ENCODE results near the gene NMU. TPM values are rescaled to one million over a fixed set of nuclear protein-coding genes. Genes with fewer than 3 reads are reported as not detected.
A peak's percentile ranks its signal among the peaks of the same experiment; 100 is the strongest.

NMU gene
- total and polyA plus RNA-seq, 2 experiments from 2014 or later = 40.2 to 96.3 TPM

DNA sequence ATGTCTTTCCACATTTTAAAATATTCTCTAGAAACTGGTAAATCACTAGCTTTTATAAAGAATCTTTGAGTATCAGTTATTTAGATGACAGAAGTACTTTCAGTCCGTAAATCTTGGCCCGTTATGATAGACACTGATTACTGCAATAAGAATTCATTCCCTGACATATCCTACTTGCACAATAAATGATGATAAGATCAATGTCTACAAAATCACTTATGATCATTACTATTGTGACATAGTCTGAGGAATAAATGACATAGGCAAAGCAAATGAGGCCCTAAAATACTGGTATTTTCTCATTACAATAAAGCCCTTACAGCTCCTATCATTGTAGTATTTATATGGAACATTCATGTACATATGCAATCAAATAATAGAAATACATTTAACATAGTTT is 37.5 kb downstream of the NMU start:
- ATAC-seq = no peak
- Histone ChIP-seq H3K4me1 (ENCODE audit: insufficient read depth) (no peaks in the 10 kb centered on the region), H3K36me3 (ENCODE audit: insufficient read depth) (no peaks in the 10 kb centered on the region; the same call in 1 of the 2 replicates), H3K79me2 (replicated peaks; ENCODE audit: insufficient read depth) (no peaks in the 10 kb centered on the region), H2AFZ (no peak overlapping the region), H3K4me2 (no peak overlapping the region), H3K9me2 (ENCODE audit: insufficient read depth) (no peaks in the 10 kb centered on the region), H3K4me3 (no peak overlapping the region), H3K27me3 (ENCODE audit: insufficient read depth) (no peaks in the 10 kb centered on the region), H3K27ac (ENCODE audit: low read depth) (no peak overlapping the region), H4K20me1 (replicated peaks; ENCODE audit: insufficient read depth) (no peaks in the 10 kb centered on the region), H3F3A (replicated peaks; ENCODE audit: low read depth) (no peaks in the 10 kb centered on the region)
- Mint-ChIP-seq H3K9me3 (no peaks in the 10 kb centered on the region), H3K27ac (no peak overlapping the region), H3K36me3 (ENCODE audit: low read depth) (peaks cover 7% of the 10 kb centered on the region), H3K27me3 (ENCODE audit: insufficient read depth, low read depth, poor library complexity) (no peaks in the 10 kb centered on the region), H3K4me1 (no peaks in the 10 kb centered on the region), H3K4me3 (no peak overlapping the region)
- no peak for DNase-seq (ENCODE audit: low spot score)
- TF ChIP-seq JUNB (IDR thresholded peaks at IDR 0.05; ENCODE audit: unreplicated experiment) = no peak
- TF ChIP-seq EZH2phosphoT487 (IDR thresholded peaks at IDR 0.05; ENCODE audit: unreplicated experiment) = no peak
- TF ChIP-seq, protein P1, sequence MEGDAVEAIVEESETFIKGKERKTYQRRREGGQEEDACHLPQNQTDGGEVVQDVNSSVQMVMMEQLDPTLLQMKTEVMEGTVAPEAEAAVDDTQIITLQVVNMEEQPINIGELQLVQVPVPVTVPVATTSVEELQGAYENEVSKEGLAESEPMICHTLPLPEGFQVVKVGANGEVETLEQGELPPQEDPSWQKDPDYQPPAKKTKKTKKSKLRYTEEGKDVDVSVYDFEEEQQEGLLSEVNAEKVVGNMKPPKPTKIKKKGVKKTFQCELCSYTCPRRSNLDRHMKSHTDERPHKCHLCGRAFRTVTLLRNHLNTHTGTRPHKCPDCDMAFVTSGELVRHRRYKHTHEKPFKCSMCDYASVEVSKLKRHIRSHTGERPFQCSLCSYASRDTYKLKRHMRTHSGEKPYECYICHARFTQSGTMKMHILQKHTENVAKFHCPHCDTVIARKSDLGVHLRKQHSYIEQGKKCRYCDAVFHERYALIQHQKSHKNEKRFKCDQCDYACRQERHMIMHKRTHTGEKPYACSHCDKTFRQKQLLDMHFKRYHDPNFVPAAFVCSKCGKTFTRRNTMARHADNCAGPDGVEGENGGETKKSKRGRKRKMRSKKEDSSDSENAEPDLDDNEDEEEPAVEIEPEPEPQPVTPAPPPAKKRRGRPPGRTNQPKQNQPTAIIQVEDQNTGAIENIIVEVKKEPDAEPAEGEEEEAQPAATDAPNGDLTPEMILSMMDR (conservative IDR thresholded peaks at IDR 0.05; ENCODE audit: low read depth in 2 of 2) = no peak
- TF ChIP-seq REST (IDR thresholded peaks at IDR 0.05; ENCODE audit: unreplicated experiment) = no peak
- no peak for TF ChIP-seq ZNF114 (CRISPR knock-in tag; IDR thresholded peaks at IDR 0.05)
- no peak for TF ChIP-seq CREB1 (CRISPR knock-in tag; IDR thresholded peaks at IDR 0.05; ENCODE audit: low read depth)
- no peak for TF ChIP-seq ETS1 (IDR thresholded peaks at IDR 0.05)
- no peak for TF ChIP-seq NANOG (IDR thresholded peaks at IDR 0.05; ENCODE audit: borderline replicate concordance)

DNA sequence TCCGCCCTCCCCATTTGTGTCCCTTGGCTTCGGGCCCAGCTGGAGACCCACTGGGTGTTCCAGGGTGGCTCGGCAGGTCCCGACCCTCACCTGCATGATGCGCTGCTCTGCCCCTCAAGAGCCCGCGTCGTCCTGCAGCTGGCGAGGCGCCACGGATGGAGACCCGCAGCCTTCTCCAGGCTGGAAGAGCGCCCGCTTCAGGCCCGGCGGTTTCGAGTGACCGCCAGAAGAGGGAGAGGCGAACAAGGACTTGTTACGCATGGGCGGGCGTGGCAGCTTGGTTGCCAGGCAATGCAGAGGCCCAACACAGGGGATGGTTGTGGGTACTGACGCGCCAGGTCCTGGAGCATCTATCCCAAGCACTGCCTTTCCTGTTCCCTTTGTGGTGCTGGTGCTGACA is 44.1 kb downstream of the NMU start, which contains the start of gene PDCL2:
Gene PDCL2 (minus strand): TSS at position 232 of the 400 bp plus-strand sequence. CDS start 136 bp downstream, at position 96.
- Mint-ChIP-seq H3K4me3 (no peak within 1 kb of the TSS), H3K4me1 (peaks cover 4% of the 10 kb centered on the region; the same call in 1 of the 3 replicates), H3K9me3 (peaks cover 4% of the 10 kb centered on the region; the same call in 1 of the 3 replicates), H3K27me3 (ENCODE audit: insufficient read depth, low read depth, poor library complexity) (peaks cover 3% of the 10 kb centered on the region), H3K36me3 (ENCODE audit: low read depth) (peaks cover 7% of the 10 kb centered on the region; the same call in 1 of the 3 replicates), H3K27ac (no peak within 1 kb of the TSS)
- no peak within 1 kb of the TSS for H3K4me3 ChIP-seq
- no peak within 1 kb of the TSS for H3K4me2 ChIP-seq
- DNase-seq (ENCODE audit: low spot score) (peak; percentile 72), ATAC-seq (peak; percentile 94)
- TF ChIP-seq ZNF114 (CRISPR knock-in tag; IDR thresholded peaks at IDR 0.05) (no peak), POLR2AphosphoS5 (IDR thresholded peaks at IDR 0.05; ENCODE audit: low read depth) (no peak)
- TF ChIP-seq, protein P1 (conservative IDR thresholded peaks at IDR 0.05; ENCODE audit: low read depth in 2 of 2) = peak; percentile 31 to 62
- H3K9me2 ChIP-seq (ENCODE audit: insufficient read depth) = no peaks in the 10 kb centered on the region
- no peaks in the 10 kb centered on the region for H3K79me2 ChIP-seq (replicated peaks; ENCODE audit: insufficient read depth)
- no peak within 1 kb of the TSS for H2AFZ ChIP-seq
- H3K4me1 ChIP-seq (ENCODE audit: insufficient read depth) = 0 out of 2 replicates have a peak, but pooled peaks cover 5% of the 10 kb centered on the region
- H3K36me3 ChIP-seq (ENCODE audit: insufficient read depth) = no peaks in the 10 kb centered on the region
- H3K27ac ChIP-seq (ENCODE audit: low read depth) = no peak within 1 kb of the TSS
- H3K27me3 ChIP-seq (ENCODE audit: insufficient read depth) = no peaks in the 10 kb centered on the region
- H3F3A ChIP-seq (replicated peaks; ENCODE audit: low read depth) = no peaks in the 10 kb centered on the region
- no peaks in the 10 kb centered on the region for H4K20me1 ChIP-seq (replicated peaks; ENCODE audit: insufficient read depth)

Measured in GM23338 (cell line).